CD4-positive, CD25-positive, alpha-beta regulatory T cell (primary cell): ENCODE data around the gene EIF1AD. TPM values are rescaled to one million over a fixed set of nuclear protein-coding genes. Genes with fewer than 3 reads are reported as not detected.
"Not testable (repeated sequence)": the region's sequence is repeated elsewhere in the genome, so short reads cannot be mapped to it uniquely, and the experiment has no call there.

Source experiments
- ATAC-seq, 2 donors: fragments of 150-1000 bp; cut with Tn5 transposase; one replicate each; pipeline ENCODE4 v1.10.0; 2021; ENCODE audit warnings: low read depth in 2 of 2, moderate number of reproducible peaks in 2 of 2, moderate library complexity in 1 of 2
- DNase-seq, 3 donors: peaks; one replicate each; pipeline versions ENCODE4 v3.0.0 to v3.0.0-alpha.2; 2012 to 2022; ENCODE audit warnings: mixed read lengths in 1 of 3
- H3K27ac ChIP-seq: one replicate; pipeline ENCODE4 v1.7.0; 2013; ENCODE audit warnings: mild to moderate bottlenecking, low read length; ENCODE audit not compliant: insufficient read depth, poor library complexity, severe bottlenecking
- H3K27me3 ChIP-seq: one replicate; pipeline ENCODE4 v1.7.0; 2013; ENCODE audit warnings: low read length; ENCODE audit not compliant: control insufficient read depth, insufficient read depth
- H3K36me3 ChIP-seq: one replicate; pipeline ENCODE4 v1.7.0; 2013; ENCODE audit warnings: mild to moderate bottlenecking, low read length, moderate library complexity; ENCODE audit not compliant: control insufficient read depth, insufficient read depth
- H3K4me1 ChIP-seq: 2 replicates; pipeline ENCODE4 v1.7.0; 2013; ENCODE audit warnings: mild to moderate bottlenecking, low read length; ENCODE audit not compliant: insufficient read depth, control insufficient read depth, poor library complexity, severe bottlenecking
- H3K4me3 ChIP-seq: one replicate; pipeline ENCODE4 v1.7.0; 2013; ENCODE audit warnings: low read depth, mild to moderate bottlenecking, low read length, moderate library complexity
- H3K9me3 ChIP-seq, 2 experiments: 1 replicate in 1 of 2; 2 replicates in 1 of 2; pipeline ENCODE4 v1.7.0; 2013; ENCODE audit warnings: low read length in 2 of 2, mild to moderate bottlenecking in 1 of 2, moderate library complexity in 1 of 2; ENCODE audit not compliant: control insufficient read depth in 2 of 2
- H3K27ac Mint-ChIP-seq, 3 donors: one replicate each; pipeline ENCODE4 v1.8.0; 2020 to 2022; ENCODE audit warnings: mild to moderate bottlenecking in 3 of 3, mixed read lengths in 3 of 3, moderate library complexity in 2 of 3
- H3K27me3 Mint-ChIP-seq: one replicate; pipeline ENCODE4 v1.8.0; 2022; ENCODE audit warnings: mild to moderate bottlenecking, mixed read lengths
- H3K36me3 Mint-ChIP-seq: one replicate; pipeline ENCODE4 v1.8.0; 2020; ENCODE audit warnings: mixed read lengths
- H3K4me1 Mint-ChIP-seq, 4 donors: one replicate each; pipeline ENCODE4 v1.8.0; 2020 to 2022; ENCODE audit warnings: mixed read lengths in 4 of 4, mild to moderate bottlenecking in 1 of 4
- H3K4me3 Mint-ChIP-seq, 4 donors: one replicate each; pipeline ENCODE4 v1.8.0; 2020 to 2022; ENCODE audit warnings: mild to moderate bottlenecking in 4 of 4, mixed read lengths in 4 of 4, moderate library complexity in 3 of 4
- H3K9me3 Mint-ChIP-seq, 7 donors: one replicate each; pipeline ENCODE4 v1.8.0; 2020 to 2022; ENCODE audit warnings: mixed read lengths in 7 of 7, mild to moderate bottlenecking in 3 of 7, moderate library complexity in 2 of 7
- polyA plus RNA-seq, 4 donors: library from polyadenylated mRNA; unstranded; fragments of 300-500 nt; fragmentation: Illumina TruSeq; gene quantifications; one replicate each; pipeline ENCODE4 v1.2.3, GENCODE V29; 2021
- total RNA-seq: library from RNA; stranded (reverse); gene quantifications from one replicate; pipeline ENCODE4 v1.2.3, GENCODE V29; 2022

Gene EIF1AD
- total and polyA plus RNA-seq, 5 donors from 2014 or later = 16.7 to 61.3 (median 19.7) TPM

GRCh38 chr11:66035653-66036333 is 33.8 kb upstream of the EIF1AD start:
- H3K4me3 Mint-ChIP-seq = no peak overlapping the region
- no peaks in the 10 kb centered on the region for H3K4me1 Mint-ChIP-seq
- Histone ChIP-seq H3K36me3 (no peaks in the 10 kb centered on the region), H3K4me1 (no peaks in the 10 kb centered on the region), H3K9me3 (no peaks in the 10 kb centered on the region), H3K27me3 (peaks cover 1% of the 10 kb centered on the region), H3K27ac (no peak overlapping the region), H3K4me3 (no peak overlapping the region)
- DNase-seq = no peak
- peaks cover 23% of the 10 kb centered on the region for H3K27me3 Mint-ChIP-seq
- H3K36me3 Mint-ChIP-seq = no peaks in the 10 kb centered on the region
- no peaks in the 10 kb centered on the region for H3K9me3 Mint-ChIP-seq
- no peak overlapping the region for H3K27ac Mint-ChIP-seq
- no peak for ATAC-seq

- Histone ChIP-seq H3K27me3 (no peaks in the 10 kb centered on the region), H3K9me3 (no peaks in the 10 kb centered on the region), H3K36me3 (no peaks in the 10 kb centered on the region), H3K4me1 (no peaks in the 10 kb centered on the region), H3K27ac (no peak overlapping the region), H3K4me3 (no peak overlapping the region)
- Mint-ChIP-seq H3K4me1 (no peaks in the 10 kb centered on the region), H3K9me3 (no peaks in the 10 kb centered on the region), H3K4me3 (no peak overlapping the region), H3K27ac (no peak overlapping the region), H3K27me3 (peaks cover 19% of the 10 kb centered on the region), H3K36me3 (no peaks in the 10 kb centered on the region)
- no peak for ATAC-seq
- DNase-seq = no peak
Measured at GRCh38 chr11:66032957-66033735, 31.2 kb upstream of the EIF1AD start.

GRCh38 chr11:66026017-66026529 is 24.1 kb upstream of the EIF1AD start, which contains the start of gene CATSPER1:
TSS of gene CATSPER1 (minus strand) at chr11:66026479. CDS start at chr11:66026379, 100 bp downstream.
- no peaks in the 10 kb centered on the region for H3K9me3 ChIP-seq
- H3K4me1 ChIP-seq = peaks cover 6% of the 10 kb centered on the region
- DNase-seq (no peak), ATAC-seq (no peak)
- Mint-ChIP-seq H3K9me3 (no peaks in the 10 kb centered on the region), H3K4me3 (no peak within 1 kb of the TSS), H3K27ac (no peak within 1 kb of the TSS), H3K36me3 (no peaks in the 10 kb centered on the region), H3K4me1 (peaks cover 4 to 6% (median 5%) of the 10 kb centered on the region in 4 donors), H3K27me3 (peaks cover 13% of the 10 kb centered on the region)
- H3K36me3 ChIP-seq = no peaks in the 10 kb centered on the region
- no peaks in the 10 kb centered on the region for H3K27me3 ChIP-seq
- no peak within 1 kb of the TSS for H3K27ac ChIP-seq
- H3K4me3 ChIP-seq = no peak within 1 kb of the TSS

- not testable (repeated sequence) for H3K27ac ChIP-seq, H3K4me1 ChIP-seq, ATAC-seq, DNase-seq, H3K4me1 Mint-ChIP-seq, H3K9me3 ChIP-seq, H3K4me3 ChIP-seq, H3K36me3 Mint-ChIP-seq, H3K9me3 Mint-ChIP-seq, H3K4me3 Mint-ChIP-seq, H3K27me3 ChIP-seq, H3K36me3 ChIP-seq, H3K27ac Mint-ChIP-seq
- peaks cover 13% of the 10 kb centered on the region for H3K27me3 Mint-ChIP-seq
Measured at GRCh38 chr11:66023186-66023440, 21.2 kb upstream of the EIF1AD start.

- Histone ChIP-seq H3K4me3 (no peak overlapping the region), H3K27ac (no peak overlapping the region), H3K9me3 (no peaks in the 10 kb centered on the region), H3K36me3 (no peaks in the 10 kb centered on the region), H3K27me3 (no peaks in the 10 kb centered on the region), H3K4me1 (peaks cover 6% of the 10 kb centered on the region)
- DNase-seq = peak; percentile 64 to 69 (median 67)
- peak overlapping the region in 2 of 4 donors; percentile 33 to 76 for H3K4me3 Mint-ChIP-seq
- H3K27ac Mint-ChIP-seq = peak overlapping the region in 1 of 3 donors; percentile 71
- peak; percentile 83 to 85 for ATAC-seq
- H3K27me3 Mint-ChIP-seq = peaks cover 8% of the 10 kb centered on the region
- no peaks in the 10 kb centered on the region for H3K36me3 Mint-ChIP-seq
- H3K9me3 Mint-ChIP-seq = no peaks in the 10 kb centered on the region
- peaks cover 4 to 6% (median 5%) of the 10 kb centered on the region in 4 donors for H3K4me1 Mint-ChIP-seq
Measured at GRCh38 chr11:66022401-66023185, 20.6 kb upstream of the EIF1AD start.

GRCh38 chr11:66020618-66021357 is 18.8 kb upstream of the EIF1AD start:
- Mint-ChIP-seq H3K27me3 (peaks cover 6% of the 10 kb centered on the region), H3K27ac (no peak overlapping the region), H3K4me3 (no peak overlapping the region), H3K4me1 (peaks cover 4 to 6% (median 5%) of the 10 kb centered on the region in 4 donors), H3K36me3 (no peaks in the 10 kb centered on the region), H3K9me3 (no peaks in the 10 kb centered on the region)
- no peak overlapping the region for H3K27ac ChIP-seq
- no peak overlapping the region for H3K4me3 ChIP-seq
- H3K4me1 ChIP-seq = peaks cover 6% of the 10 kb centered on the region
- no peaks in the 10 kb centered on the region for H3K36me3 ChIP-seq
- H3K27me3 ChIP-seq = no peaks in the 10 kb centered on the region
- ATAC-seq (no peak), DNase-seq (no peak)
- no peaks in the 10 kb centered on the region for H3K9me3 ChIP-seq

- H3K27me3 Mint-ChIP-seq = peaks cover 6% of the 10 kb centered on the region
- H3K9me3 ChIP-seq = no peaks in the 10 kb centered on the region
Measured at GRCh38 chr11:66020212-66020611, 18.3 kb upstream of the EIF1AD start.

More at GRCh38 chr11:66020212-66020611, 18.3 kb upstream of the EIF1AD start:
- H3K36me3 ChIP-seq = no peaks in the 10 kb centered on the region
- Mint-ChIP-seq H3K4me3 (no peak overlapping the region), H3K9me3 (no peaks in the 10 kb centered on the region), H3K36me3 (no peaks in the 10 kb centered on the region), H3K4me1 (peaks cover 4 to 6% (median 5%) of the 10 kb centered on the region in 4 donors), H3K27ac (no peak overlapping the region)
- no peaks in the 10 kb centered on the region for H3K27me3 ChIP-seq
- ATAC-seq = no peak
- H3K4me1 ChIP-seq = peaks cover 6% of the 10 kb centered on the region
- DNase-seq = no peak
- no peak overlapping the region for H3K4me3 ChIP-seq
- H3K27ac ChIP-seq = no peak overlapping the region
